CD4-positive, CD25-positive, alpha-beta regulatory T cell (primary cell): ENCODE data around the gene MAGI2. TPM values are rescaled to one million over a fixed set of nuclear protein-coding genes. Genes with fewer than 3 reads are reported as not detected.

Source experiments
- ATAC-seq, 2 donors: fragments of 150-1000 bp; cut with Tn5 transposase; one replicate each; pipeline ENCODE4 v1.10.0; 2021; ENCODE audit warnings: low read depth in 2 of 2, moderate number of reproducible peaks in 2 of 2, moderate library complexity in 1 of 2
- DNase-seq, 3 donors: peaks; one replicate each; pipeline versions ENCODE4 v3.0.0 to v3.0.0-alpha.2; 2012 to 2022; ENCODE audit warnings: mixed read lengths in 1 of 3
- H3K27ac ChIP-seq: one replicate; pipeline ENCODE4 v1.7.0; 2013; ENCODE audit warnings: mild to moderate bottlenecking, low read length; ENCODE audit not compliant: insufficient read depth, poor library complexity, severe bottlenecking
- H3K27me3 ChIP-seq: one replicate; pipeline ENCODE4 v1.7.0; 2013; ENCODE audit warnings: low read length; ENCODE audit not compliant: control insufficient read depth, insufficient read depth
- H3K36me3 ChIP-seq: one replicate; pipeline ENCODE4 v1.7.0; 2013; ENCODE audit warnings: mild to moderate bottlenecking, low read length, moderate library complexity; ENCODE audit not compliant: control insufficient read depth, insufficient read depth
- H3K4me1 ChIP-seq: 2 replicates; pipeline ENCODE4 v1.7.0; 2013; ENCODE audit warnings: mild to moderate bottlenecking, low read length; ENCODE audit not compliant: insufficient read depth, control insufficient read depth, poor library complexity, severe bottlenecking
- H3K4me3 ChIP-seq: one replicate; pipeline ENCODE4 v1.7.0; 2013; ENCODE audit warnings: low read depth, mild to moderate bottlenecking, low read length, moderate library complexity
- H3K9me3 ChIP-seq, 2 experiments: 1 replicate in 1 of 2; 2 replicates in 1 of 2; pipeline ENCODE4 v1.7.0; 2013; ENCODE audit warnings: low read length in 2 of 2, mild to moderate bottlenecking in 1 of 2, moderate library complexity in 1 of 2; ENCODE audit not compliant: control insufficient read depth in 2 of 2
- H3K27ac Mint-ChIP-seq, 3 donors: one replicate each; pipeline ENCODE4 v1.8.0; 2020 to 2022; ENCODE audit warnings: mild to moderate bottlenecking in 3 of 3, mixed read lengths in 3 of 3, moderate library complexity in 2 of 3
- H3K27me3 Mint-ChIP-seq: one replicate; pipeline ENCODE4 v1.8.0; 2022; ENCODE audit warnings: mild to moderate bottlenecking, mixed read lengths
- H3K36me3 Mint-ChIP-seq: one replicate; pipeline ENCODE4 v1.8.0; 2020; ENCODE audit warnings: mixed read lengths
- H3K4me1 Mint-ChIP-seq, 4 donors: one replicate each; pipeline ENCODE4 v1.8.0; 2020 to 2022; ENCODE audit warnings: mixed read lengths in 4 of 4, mild to moderate bottlenecking in 1 of 4
- H3K4me3 Mint-ChIP-seq, 4 donors: one replicate each; pipeline ENCODE4 v1.8.0; 2020 to 2022; ENCODE audit warnings: mild to moderate bottlenecking in 4 of 4, mixed read lengths in 4 of 4, moderate library complexity in 3 of 4
- H3K9me3 Mint-ChIP-seq, 7 donors: one replicate each; pipeline ENCODE4 v1.8.0; 2020 to 2022; ENCODE audit warnings: mixed read lengths in 7 of 7, mild to moderate bottlenecking in 3 of 7, moderate library complexity in 2 of 7
- polyA plus RNA-seq, 4 donors: library from polyadenylated mRNA; unstranded; fragments of 300-500 nt; fragmentation: Illumina TruSeq; gene quantifications; one replicate each; pipeline ENCODE4 v1.2.3, GENCODE V29; 2021
- total RNA-seq: library from RNA; stranded (reverse); gene quantifications from one replicate; pipeline ENCODE4 v1.2.3, GENCODE V29; 2022

The MAGI2 gene
- total and polyA plus RNA-seq, 5 donors from 2014 or later = not detected

GRCh38 chr7:78168865-78169264 lies 1284.6 kb downstream of the MAGI2 start:
- Mint-ChIP-seq H3K27ac (no peak overlapping the region), H3K4me3 (no peak overlapping the region), H3K27me3 (peaks cover 9% of the 10 kb centered on the region), H3K36me3 (no peaks in the 10 kb centered on the region), H3K9me3 (peaks cover 0 to 1% (median 0%) of the 10 kb centered on the region in 7 donors), H3K4me1 (no peaks in the 10 kb centered on the region)
- Histone ChIP-seq H3K36me3 (no peaks in the 10 kb centered on the region), H3K27ac (no peak overlapping the region), H3K27me3 (peaks cover 2% of the 10 kb centered on the region), H3K4me1 (no peaks in the 10 kb centered on the region), H3K9me3 (no peaks in the 10 kb centered on the region), H3K4me3 (no peak overlapping the region)
- no peak for ATAC-seq
- DNase-seq = no peak

- H3K4me1 ChIP-seq = no peaks in the 10 kb centered on the region
- H3K9me3 Mint-ChIP-seq = peaks cover 0 to 1% (median 0%) of the 10 kb centered on the region in 7 donors
- H3K4me3 Mint-ChIP-seq = no peak overlapping the region
- no peaks in the 10 kb centered on the region for H3K4me1 Mint-ChIP-seq
- H3K27me3 ChIP-seq = peaks cover 2% of the 10 kb centered on the region
- no peaks in the 10 kb centered on the region for H3K36me3 Mint-ChIP-seq
- H3K27ac Mint-ChIP-seq = no peak overlapping the region
- H3K9me3 ChIP-seq = no peaks in the 10 kb centered on the region
- ATAC-seq (no peak), DNase-seq (no peak)
- no peak overlapping the region for H3K4me3 ChIP-seq
- no peaks in the 10 kb centered on the region for H3K36me3 ChIP-seq
- peaks cover 7% of the 10 kb centered on the region for H3K27me3 Mint-ChIP-seq
- no peak overlapping the region for H3K27ac ChIP-seq
These were observed 1285.6 kb downstream of the MAGI2 start for GRCh38 chr7:78167860-78168259.

GRCh38 chr7:78165854-78166253 lies 1287.6 kb downstream of the MAGI2 start:
- Histone ChIP-seq H3K4me3 (no peak overlapping the region), H3K4me1 (no peaks in the 10 kb centered on the region), H3K27me3 (no peaks in the 10 kb centered on the region), H3K9me3 (no peaks in the 10 kb centered on the region), H3K36me3 (no peaks in the 10 kb centered on the region), H3K27ac (no peak overlapping the region)
- Mint-ChIP-seq H3K4me1 (no peaks in the 10 kb centered on the region), H3K9me3 (peaks cover 0 to 1% (median 0%) of the 10 kb centered on the region in 7 donors), H3K36me3 (no peaks in the 10 kb centered on the region), H3K27me3 (peaks cover 7% of the 10 kb centered on the region), H3K4me3 (no peak overlapping the region), H3K27ac (no peak overlapping the region)
- DNase-seq = no peak
- ATAC-seq = no peak

- H3K36me3 Mint-ChIP-seq = no peaks in the 10 kb centered on the region
These were observed 1288.0 kb downstream of the MAGI2 start for GRCh38 chr7:78165454-78165853.

GRCh38 chr7:78164459-78164858 lies 1289.0 kb downstream of the MAGI2 start:
- no peak overlapping the region for H3K27ac Mint-ChIP-seq
- Histone ChIP-seq H3K36me3 (no peaks in the 10 kb centered on the region), H3K9me3 (no peaks in the 10 kb centered on the region), H3K4me1 (no peaks in the 10 kb centered on the region), H3K27ac (no peak overlapping the region), H3K27me3 (no peaks in the 10 kb centered on the region), H3K4me3 (no peak overlapping the region)
- no peak overlapping the region for H3K4me3 Mint-ChIP-seq
- H3K27me3 Mint-ChIP-seq = peaks cover 7% of the 10 kb centered on the region
- peaks cover 0 to 1% (median 0%) of the 10 kb centered on the region in 7 donors for H3K9me3 Mint-ChIP-seq
- no peaks in the 10 kb centered on the region for H3K4me1 Mint-ChIP-seq
- DNase-seq = no peak
- no peak for ATAC-seq
- no peaks in the 10 kb centered on the region for H3K36me3 Mint-ChIP-seq

More at GRCh38 chr7:78165454-78165853, 1288.0 kb downstream of the MAGI2 start:
- Histone ChIP-seq H3K9me3 (no peaks in the 10 kb centered on the region), H3K36me3 (no peaks in the 10 kb centered on the region), H3K27ac (no peak overlapping the region), H3K4me1 (no peaks in the 10 kb centered on the region), H3K4me3 (no peak overlapping the region), H3K27me3 (no peaks in the 10 kb centered on the region)
- H3K27me3 Mint-ChIP-seq = peaks cover 7% of the 10 kb centered on the region
- peaks cover 0 to 1% (median 0%) of the 10 kb centered on the region in 7 donors for H3K9me3 Mint-ChIP-seq
- no peak overlapping the region for H3K27ac Mint-ChIP-seq
- ATAC-seq (no peak), DNase-seq (no peak)
- no peaks in the 10 kb centered on the region for H3K4me1 Mint-ChIP-seq
- H3K4me3 Mint-ChIP-seq = no peak overlapping the region

GRCh38 chr7:78161781-78162180 lies 1291.7 kb downstream of the MAGI2 start:
- H3K4me1 Mint-ChIP-seq = no peaks in the 10 kb centered on the region
- H3K27me3 ChIP-seq = peaks cover 2% of the 10 kb centered on the region

GRCh38 chr7:78159545-78159944 lies 1293.9 kb downstream of the MAGI2 start:
- Histone ChIP-seq H3K9me3 (no peaks in the 10 kb centered on the region), H3K36me3 (no peaks in the 10 kb centered on the region), H3K4me3 (no peak overlapping the region), H3K27me3 (peaks cover 2% of the 10 kb centered on the region), H3K27ac (no peak overlapping the region), H3K4me1 (no peaks in the 10 kb centered on the region)
- H3K27me3 Mint-ChIP-seq = no peaks in the 10 kb centered on the region
- peaks cover 0 to 3% (median 0%) of the 10 kb centered on the region in 7 donors for H3K9me3 Mint-ChIP-seq
- H3K27ac Mint-ChIP-seq = no peak overlapping the region
- ATAC-seq (no peak), DNase-seq (no peak)
- H3K36me3 Mint-ChIP-seq = no peaks in the 10 kb centered on the region
- no peaks in the 10 kb centered on the region for H3K4me1 Mint-ChIP-seq
- H3K4me3 Mint-ChIP-seq = no peak overlapping the region

More at GRCh38 chr7:78161781-78162180, 1291.7 kb downstream of the MAGI2 start:
- H3K36me3 ChIP-seq = no peaks in the 10 kb centered on the region
- peaks cover 0 to 1% (median 0%) of the 10 kb centered on the region in 7 donors for H3K9me3 Mint-ChIP-seq
- no peak overlapping the region for H3K4me3 Mint-ChIP-seq
- H3K36me3 Mint-ChIP-seq = no peaks in the 10 kb centered on the region
- H3K27ac ChIP-seq = no peak overlapping the region
- ATAC-seq = no peak
- no peak overlapping the region for H3K4me3 ChIP-seq
- H3K27me3 Mint-ChIP-seq = peaks cover 7% of the 10 kb centered on the region
- no peak overlapping the region for H3K27ac Mint-ChIP-seq
- no peaks in the 10 kb centered on the region for H3K4me1 ChIP-seq
- no peak for DNase-seq
- no peaks in the 10 kb centered on the region for H3K9me3 ChIP-seq

- H3K4me1 ChIP-seq = no peaks in the 10 kb centered on the region
- H3K36me3 Mint-ChIP-seq = no peaks in the 10 kb centered on the region
- H3K27me3 Mint-ChIP-seq = no peaks in the 10 kb centered on the region
- H3K9me3 ChIP-seq = no peaks in the 10 kb centered on the region
- no peak overlapping the region for H3K4me3 ChIP-seq
- no peak overlapping the region for H3K27ac ChIP-seq
- no peak overlapping the region for H3K27ac Mint-ChIP-seq
- H3K36me3 ChIP-seq = no peaks in the 10 kb centered on the region
- peaks cover 0 to 2% (median 0%) of the 10 kb centered on the region in 7 donors for H3K9me3 Mint-ChIP-seq
- ATAC-seq = no peak
- no peaks in the 10 kb centered on the region for H3K27me3 ChIP-seq
- DNase-seq = no peak
- H3K4me1 Mint-ChIP-seq = no peaks in the 10 kb centered on the region
- no peak overlapping the region for H3K4me3 Mint-ChIP-seq
These were observed 1300.2 kb downstream of the MAGI2 start for GRCh38 chr7:78153285-78153684.
